SK-N-SH (cell line): ENCODE measurements around the gene SRCIN1. TPM values are rescaled to one million over a fixed set of nuclear protein-coding genes. Genes with fewer than 3 reads are reported as not detected.

ENCODE experiments used
- CTCF ChIA-PET: fragments of 300-600, 350-600 bp; formaldehyde crosslinking; extraction: SDS; loops from one replicate; lab custom pipeline; 2021; lab: Yijun Ruan, JAX
- POLR2A ChIA-PET: fragments of 350-600 bp; sonication (Branson Sonifier 250); formaldehyde crosslinking; extraction: SDS; loops from one replicate; lab custom pipeline; 2020; ENCODE audit warnings: antibody characterized with exemption, inconsistent platforms; lab: Yijun Ruan, JAX
- DNase-seq: peaks from one replicate; pipeline ENCODE4 v3.0.0; 2012
- H2AFZ ChIP-seq: fragments of 200-600 bp; sonication (generic); 2 replicates; pipeline ENCODE4 v1.8.1; 2016; ENCODE audit warnings: antibody characterized with exemption, mild to moderate bottlenecking, low read depth
- H3F3A ChIP-seq: fragments of 200-600 bp; sonication (generic); replicated peaks from 2 replicates; pipeline ENCODE3; 2016; ENCODE audit warnings: antibody characterized with exemption, mild to moderate bottlenecking; ENCODE audit not compliant: insufficient read depth
- H3K27ac ChIP-seq, 2 experiments: fragments of 200-500 bp in 1 of 2; fragments of 200-600 bp in 1 of 2; sonication (Bioruptor generic) in 1 of 2; sonication (generic), shearing (Covaris generic) in 1 of 2; 2 replicates each; pipeline versions ENCODE4 v1.5.1 to v1.6.1; 2014 to 2016; ENCODE audit warnings: low read depth in 2 of 2, inconsistent platforms in 1 of 2, low read length in 1 of 2, mild to moderate bottlenecking in 1 of 2, mixed read lengths in 1 of 2
- H3K27me3 ChIP-seq: fragments of 200-600 bp; sonication (generic), shearing (Covaris generic); 2 replicates; pipeline ENCODE4 v1.6.1; 2016; ENCODE audit warnings: mixed run types; ENCODE audit not compliant: insufficient read depth
- H3K36me3 ChIP-seq, 2 experiments: fragments of 200-500 bp in 1 of 2; fragments of 200-600 bp in 1 of 2; sonication (Bioruptor generic) in 1 of 2; sonication (generic) in 1 of 2; replicated peaks in 1 of 2; 2 replicates each; pipeline versions ENCODE3 to v1.5.1; 2014 to 2016; ENCODE audit warnings: low read length in 1 of 2, mild to moderate bottlenecking in 1 of 2; ENCODE audit not compliant: insufficient read depth in 2 of 2, control insufficient read depth in 1 of 2
- H3K4me1 ChIP-seq, 2 experiments: fragments of 200-500 bp in 1 of 2; fragments of 200-600 bp in 1 of 2; sonication (Bioruptor generic) in 1 of 2; sonication (generic), shearing (Covaris generic) in 1 of 2; 2 replicates each; pipeline versions ENCODE4 v1.5.1 to v1.6.1; 2014 to 2016; ENCODE audit warnings: low read depth in 1 of 2, low read length in 1 of 2, mixed run types in 1 of 2; ENCODE audit not compliant: insufficient read depth in 2 of 2, control insufficient read depth in 1 of 2
- H3K4me2 ChIP-seq: fragments of 200-600 bp; sonication (generic), shearing (Covaris generic); 2 replicates; pipeline ENCODE4 v1.6.1; 2017; ENCODE audit warnings: mixed run types
- H3K4me3 ChIP-seq, 2 experiments: fragments of 200-500 bp in 1 of 2; fragments of 200-600 bp in 1 of 2; sonication (Bioruptor generic) in 1 of 2; sonication (generic), shearing (Covaris generic) in 1 of 2; 2 replicates each; pipeline versions ENCODE4 v1.5.1 to v1.8.1; 2014 to 2016; ENCODE audit warnings: low read depth in 2 of 2, inconsistent platforms in 1 of 2, low read length in 1 of 2, mild to moderate bottlenecking in 1 of 2, mixed read lengths in 1 of 2, moderate library complexity in 1 of 2
- H3K79me2 ChIP-seq: fragments of 200-600 bp; sonication (generic); 2 replicates; pipeline ENCODE4 v1.8.1; 2017; ENCODE audit warnings: mild to moderate bottlenecking; ENCODE audit not compliant: insufficient read depth
- H3K9ac ChIP-seq: fragments of 200-600 bp; sonication (generic); 2 replicates; pipeline ENCODE4 v1.6.1; 2017; ENCODE audit warnings: mixed run types
- H3K9me2 ChIP-seq: fragments of 200-600 bp; sonication (generic); 2 replicates; pipeline ENCODE4 v1.6.1; 2017; ENCODE audit warnings: mixed run types
- H3K9me3 ChIP-seq: fragments of 200-600 bp; sonication (generic); 2 replicates; pipeline ENCODE4 v1.6.1; 2017; ENCODE audit warnings: mixed run types, mild to moderate bottlenecking, moderate library complexity
- H4K20me1 ChIP-seq: fragments of 200-600 bp; sonication (generic); 2 replicates; pipeline ENCODE4 v1.6.1; 2017; ENCODE audit warnings: mild to moderate bottlenecking, mixed run types; ENCODE audit not compliant: insufficient read depth
- ELF1 ChIP-seq: IDR thresholded peaks from 2 replicates; pipeline ENCODE4 v1.4.0; 2012
- EP300 ChIP-seq, 2 experiments: IDR thresholded peaks; 2 replicates each; pipeline versions ENCODE4 v1.4.0 to v1.6.1; 2012; ENCODE audit warnings: borderline replicate concordance in 1 of 2, low read depth in 1 of 2, low read length in 1 of 2
- EZH2phosphoT487 ChIP-seq: fragments of 200-600 bp; sonication (generic); IDR thresholded peaks from 2 replicates; pipeline ENCODE4 v1.6.1; 2017; ENCODE audit warnings: low read depth, mixed run types, mild to moderate bottlenecking, antibody characterized with exemption, moderate library complexity, borderline replicate concordance
- FOSL2 ChIP-seq: IDR thresholded peaks from 2 replicates; pipeline ENCODE4 v1.4.0; 2012; ENCODE audit warnings: low read depth, mild to moderate bottlenecking, moderate library complexity, borderline replicate concordance
- FOXJ3 ChIP-seq: sonication (generic); formaldehyde crosslinking; IDR thresholded peaks from 2 replicates; pipeline ENCODE4 v1.5.1; 2020; ENCODE audit warnings: mild to moderate bottlenecking, missing genetic modification reagents
- MXI1 ChIP-seq: IDR thresholded peaks from 2 replicates; pipeline ENCODE4 v1.6.1; 2012; ENCODE audit warnings: mild to moderate bottlenecking, low read depth, low read length, improper control_type of control experiment
- NFIC ChIP-seq: IDR thresholded peaks from 2 replicates; pipeline ENCODE4 v1.4.0; 2012; ENCODE audit warnings: borderline replicate concordance
- NRF1 ChIP-seq: IDR thresholded peaks from 2 replicates; pipeline ENCODE4 v1.6.1; 2012; ENCODE audit warnings: low read depth, mild to moderate bottlenecking, low read length
- RAD21 ChIP-seq: IDR thresholded peaks from 2 replicates; pipeline ENCODE4 v1.6.1; 2012; ENCODE audit warnings: mild to moderate bottlenecking, low read length
- RFX5 ChIP-seq: IDR thresholded peaks from 2 replicates; pipeline ENCODE4 v1.6.1; 2012; ENCODE audit warnings: mild to moderate bottlenecking, improper control_type of control experiment, low read length
- RXRA ChIP-seq: IDR thresholded peaks from 2 replicates; pipeline ENCODE4 v1.4.0; 2012; ENCODE audit warnings: low read depth, mild to moderate bottlenecking, borderline replicate concordance
- SIN3A ChIP-seq: IDR thresholded peaks from 2 replicates; pipeline ENCODE4 v1.6.1; 2012; ENCODE audit warnings: low read depth, mild to moderate bottlenecking, low read length, moderate library complexity, borderline replicate concordance
- SMC3 ChIP-seq: IDR thresholded peaks from 2 replicates; pipeline ENCODE4 v1.6.1; 2012; ENCODE audit warnings: low read depth, low read length, improper control_type of control experiment
- TCF12 ChIP-seq: IDR thresholded peaks from 2 replicates; pipeline ENCODE4 v1.4.0; 2012
- TEAD4 ChIP-seq: IDR thresholded peaks from 2 replicates; pipeline ENCODE4 v1.4.0; 2012; ENCODE audit warnings: mild to moderate bottlenecking, borderline replicate concordance; ENCODE audit not compliant: insufficient read depth
- WGBS: methylation state at CpG from one replicate; pipeline ENCODE4 v1.1.6; 2017; ENCODE audit warnings: low lambda C conversion rate; 5-methylcytosine and 5-hydroxymethylcytosine counted together
- polyA plus RNA-seq, 3 experiments: library from polyadenylated mRNA; depleted of rRNA; stranded (reverse); fragments of >200 nt; gene quantifications; 2 replicates each; pipeline ENCODE4 v1.2.3, GENCODE V29; 2012
- TF ChIP-seq, protein P1 (sequence below): IDR thresholded peaks from 2 replicates; pipeline ENCODE4 v1.4.0; 2012; ENCODE audit warnings: low read depth, borderline replicate concordance
- TF ChIP-seq, protein P2 (sequence below): IDR thresholded peaks from 2 replicates; pipeline ENCODE4 v1.6.1; 2012; ENCODE audit warnings: mild to moderate bottlenecking, low read depth, low read length, moderate library complexity

The SRCIN1 gene
- polyA plus RNA-seq, 1 of the 3 experiments (the other 2 are of a cell fraction), result 1.0 TPM

DNA sequence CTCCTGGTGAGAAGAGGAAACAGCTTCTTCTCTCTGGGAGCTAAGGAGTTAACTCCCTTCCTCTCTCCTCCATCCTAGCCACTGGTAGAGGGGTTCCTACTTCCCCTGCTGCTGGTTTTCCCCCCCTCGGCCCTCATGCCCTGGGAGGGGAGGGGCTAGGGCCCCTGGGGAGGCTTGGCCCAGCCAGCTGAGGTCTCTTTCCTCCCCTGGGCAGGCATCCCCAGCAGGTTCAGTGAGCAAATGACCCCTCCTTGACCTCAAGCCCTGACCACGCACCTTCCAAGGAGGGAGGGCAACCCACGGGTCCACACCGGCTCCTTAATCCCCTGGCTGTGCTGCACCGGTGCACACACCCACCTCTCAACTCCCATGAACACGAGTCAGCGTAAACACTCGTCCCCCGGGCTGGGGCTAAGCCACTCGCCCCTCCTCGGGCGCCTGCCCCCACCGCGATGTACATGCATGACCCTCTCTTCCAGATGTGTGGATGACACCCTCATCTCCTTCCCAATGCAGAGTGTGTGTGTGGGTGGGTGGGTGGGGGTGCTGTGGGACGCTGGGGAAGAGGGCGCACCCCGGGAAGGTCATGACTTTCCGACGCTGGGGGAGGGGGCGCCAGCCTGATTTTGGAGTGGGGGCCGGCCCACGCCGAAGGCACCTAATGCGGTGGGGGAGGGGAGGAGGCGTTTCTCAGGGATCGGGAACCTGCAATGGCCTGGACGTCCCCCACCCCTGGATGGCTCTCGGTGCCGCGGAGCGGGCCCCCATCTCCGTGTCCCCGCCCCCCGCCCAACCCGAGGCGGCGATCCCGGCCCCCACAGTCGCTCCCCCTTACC, 33.7 kb downstream of the SRCIN1 start:
- Histone ChIP-seq H3K9me3 (no peaks in the 10 kb centered on the region), H3K4me1 (peaks cover 0 to 39% of the 10 kb centered on the region in 2 experiments; a peak in 1 of 4 replicates), H3K27ac (no peak overlapping the region), H3F3A (no peaks in the 10 kb centered on the region), H3K79me2 (no peaks in the 10 kb centered on the region), H4K20me1 (no peaks in the 10 kb centered on the region), H3K4me2 (no peak overlapping the region), H3K9ac (no peak overlapping the region), H2AFZ (no peak overlapping the region), H3K4me3 (peak overlapping the region; percentile 3 to 47; a peak in 2 of 4 replicates), H3K36me3 (no peaks in the 10 kb centered on the region), H3K9me2 (no peaks in the 10 kb centered on the region), H3K27me3 (peaks cover 26% of the 10 kb centered on the region)
- 20% methylated on average over 7 of the region's 39 CpGs for WGBS
- ChIA-PET POLR2A (no interaction called here), CTCF (interaction anchor here (0.7 to 1.3 kb wide), 4 partner anchors 12 to 95 kb away, joined by 3 to 9 read pairs (median 4); no protein-coding TSS in a partner anchor)
- DNase-seq, result peak; percentile 64
- no peak for TF ChIP-seq RXRA
- no peak for TF ChIP-seq RAD21
- TF ChIP-seq RFX5, result no peak
- TF ChIP-seq ELF1, result no peak
- TF ChIP-seq TEAD4, result no peak
- TF ChIP-seq MXI1, result no peak

DNA sequence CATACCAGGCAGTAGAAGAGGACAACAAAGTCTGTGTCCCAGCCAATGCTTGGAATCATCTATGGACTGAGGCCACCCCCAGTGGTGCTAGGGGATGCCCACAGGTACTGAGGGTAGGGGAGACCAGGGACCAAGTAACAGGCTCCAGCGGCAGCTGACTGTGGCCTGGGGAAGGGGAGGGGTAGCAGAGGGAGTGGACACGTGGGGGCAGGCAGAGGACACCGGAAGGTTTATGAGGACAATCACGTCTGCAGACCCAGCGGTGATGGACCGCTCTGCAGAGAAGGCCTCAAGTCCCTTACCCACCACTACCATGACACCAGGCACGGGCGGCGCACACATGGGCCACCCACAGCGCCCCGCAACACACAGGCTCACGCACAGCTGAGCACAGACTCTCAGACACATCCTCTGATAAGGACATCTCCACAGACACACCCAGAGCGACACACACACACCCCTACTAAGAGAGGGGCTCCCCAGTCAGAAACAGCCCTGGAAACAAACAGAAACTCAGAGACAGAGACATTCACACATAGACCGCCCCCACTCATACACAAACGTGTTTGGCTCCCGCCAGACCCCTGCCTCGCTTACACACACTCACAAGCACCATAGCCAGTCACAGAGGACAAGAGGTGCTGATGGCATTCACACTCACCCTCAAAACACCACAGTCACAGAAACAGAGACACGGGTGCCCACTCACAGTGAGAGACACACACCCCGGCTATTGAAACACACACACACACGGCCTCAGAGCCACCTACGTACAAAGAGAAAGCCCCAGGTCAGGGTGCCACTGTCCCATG, 35.8 kb downstream of the SRCIN1 start:
- DNase-seq, result peak; percentile 55
- no peaks in the 10 kb centered on the region for H3K9me2 ChIP-seq
- H3K4me1 ChIP-seq, result peaks cover 0 to 51% of the 10 kb centered on the region in 2 experiments; a peak in 2 of 4 replicates
- H3K9me3 ChIP-seq, result no peaks in the 10 kb centered on the region
- H3K27ac ChIP-seq, result no peak overlapping the region; a peak in 1 of 4 replicates
- no peaks in the 10 kb centered on the region for H3K79me2 ChIP-seq
- no peak overlapping the region for H3K4me2 ChIP-seq
- no peak overlapping the region for H2AFZ ChIP-seq
- 79% methylated on average over 10 of the region's 21 CpGs for WGBS
- POLR2A ChIA-PET, result interaction anchor here (0.8 kb wide), 1 partner anchor 11 kb away, joined by 3 read pairs; no protein-coding TSS in a partner anchor
- no peaks in the 10 kb centered on the region for H3F3A ChIP-seq
- peaks cover 34% of the 10 kb centered on the region for H3K27me3 ChIP-seq
- no peaks in the 10 kb centered on the region for H3K36me3 ChIP-seq
- H4K20me1 ChIP-seq, result no peaks in the 10 kb centered on the region
- TF ChIP-seq SIN3A (no peak), NRF1 (no peak), FOSL2 (no peak), NFIC (no peak), EP300 (IDR thresholded peaks at IDR 0.05; ENCODE audit: borderline replicate concordance in 1 of 2, low read depth in 1 of 2, low read length in 1 of 2) (no peak), EZH2phosphoT487 (no peak), SMC3 (no peak), FOXJ3 (CRISPR knock-in tag) (no peak), TCF12 (no peak)
- TF ChIP-seq, protein P1, sequence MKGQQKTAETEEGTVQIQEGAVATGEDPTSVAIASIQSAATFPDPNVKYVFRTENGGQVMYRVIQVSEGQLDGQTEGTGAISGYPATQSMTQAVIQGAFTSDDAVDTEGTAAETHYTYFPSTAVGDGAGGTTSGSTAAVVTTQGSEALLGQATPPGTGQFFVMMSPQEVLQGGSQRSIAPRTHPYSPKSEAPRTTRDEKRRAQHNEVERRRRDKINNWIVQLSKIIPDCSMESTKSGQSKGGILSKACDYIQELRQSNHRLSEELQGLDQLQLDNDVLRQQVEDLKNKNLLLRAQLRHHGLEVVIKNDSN, result no peak
- TF ChIP-seq, protein P2, sequence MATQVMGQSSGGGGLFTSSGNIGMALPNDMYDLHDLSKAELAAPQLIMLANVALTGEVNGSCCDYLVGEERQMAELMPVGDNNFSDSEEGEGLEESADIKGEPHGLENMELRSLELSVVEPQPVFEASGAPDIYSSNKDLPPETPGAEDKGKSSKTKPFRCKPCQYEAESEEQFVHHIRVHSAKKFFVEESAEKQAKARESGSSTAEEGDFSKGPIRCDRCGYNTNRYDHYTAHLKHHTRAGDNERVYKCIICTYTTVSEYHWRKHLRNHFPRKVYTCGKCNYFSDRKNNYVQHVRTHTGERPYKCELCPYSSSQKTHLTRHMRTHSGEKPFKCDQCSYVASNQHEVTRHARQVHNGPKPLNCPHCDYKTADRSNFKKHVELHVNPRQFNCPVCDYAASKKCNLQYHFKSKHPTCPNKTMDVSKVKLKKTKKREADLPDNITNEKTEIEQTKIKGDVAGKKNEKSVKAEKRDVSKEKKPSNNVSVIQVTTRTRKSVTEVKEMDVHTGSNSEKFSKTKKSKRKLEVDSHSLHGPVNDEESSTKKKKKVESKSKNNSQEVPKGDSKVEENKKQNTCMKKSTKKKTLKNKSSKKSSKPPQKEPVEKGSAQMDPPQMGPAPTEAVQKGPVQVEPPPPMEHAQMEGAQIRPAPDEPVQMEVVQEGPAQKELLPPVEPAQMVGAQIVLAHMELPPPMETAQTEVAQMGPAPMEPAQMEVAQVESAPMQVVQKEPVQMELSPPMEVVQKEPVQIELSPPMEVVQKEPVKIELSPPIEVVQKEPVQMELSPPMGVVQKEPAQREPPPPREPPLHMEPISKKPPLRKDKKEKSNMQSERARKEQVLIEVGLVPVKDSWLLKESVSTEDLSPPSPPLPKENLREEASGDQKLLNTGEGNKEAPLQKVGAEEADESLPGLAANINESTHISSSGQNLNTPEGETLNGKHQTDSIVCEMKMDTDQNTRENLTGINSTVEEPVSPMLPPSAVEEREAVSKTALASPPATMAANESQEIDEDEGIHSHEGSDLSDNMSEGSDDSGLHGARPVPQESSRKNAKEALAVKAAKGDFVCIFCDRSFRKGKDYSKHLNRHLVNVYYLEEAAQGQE, result no peak
- CTCF ChIA-PET, result interaction anchor here (2.1 to 4.3 kb wide), 2 partner anchors 12 to 97 kb away, joined by 9 to 30 read pairs; no protein-coding TSS in a partner anchor
- H3K4me3 ChIP-seq, result no peak overlapping the region
- H3K9ac ChIP-seq, result no peak overlapping the region
